ENCODE results near the gene SLC8A1.

DNA sequence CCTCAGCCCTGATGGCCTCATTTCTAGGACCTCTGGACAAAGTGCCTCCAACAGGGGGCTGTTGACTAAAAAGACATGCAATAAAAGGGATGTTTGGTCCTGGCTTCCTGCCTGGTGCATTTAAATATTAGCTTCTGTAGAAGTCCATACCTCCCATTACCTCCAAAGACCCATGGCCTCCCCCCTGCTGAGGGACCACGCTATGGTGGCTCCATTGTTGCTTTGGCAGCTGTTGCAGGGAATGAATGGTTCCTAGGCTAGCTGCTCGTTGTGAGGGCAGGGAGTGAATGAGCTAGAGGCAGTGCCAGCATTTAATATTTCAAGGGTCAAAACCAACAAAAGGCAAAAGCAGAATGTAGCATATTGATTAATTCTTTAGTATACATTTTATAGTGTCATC is 285.9 kb downstream of the SLC8A1 start:
- TF ChIP-seq EZH2 (IDR thresholded peaks at IDR 0.05; ENCODE audit: insufficient read depth, low read length), result no peak
- TF ChIP-seq, protein P1, sequence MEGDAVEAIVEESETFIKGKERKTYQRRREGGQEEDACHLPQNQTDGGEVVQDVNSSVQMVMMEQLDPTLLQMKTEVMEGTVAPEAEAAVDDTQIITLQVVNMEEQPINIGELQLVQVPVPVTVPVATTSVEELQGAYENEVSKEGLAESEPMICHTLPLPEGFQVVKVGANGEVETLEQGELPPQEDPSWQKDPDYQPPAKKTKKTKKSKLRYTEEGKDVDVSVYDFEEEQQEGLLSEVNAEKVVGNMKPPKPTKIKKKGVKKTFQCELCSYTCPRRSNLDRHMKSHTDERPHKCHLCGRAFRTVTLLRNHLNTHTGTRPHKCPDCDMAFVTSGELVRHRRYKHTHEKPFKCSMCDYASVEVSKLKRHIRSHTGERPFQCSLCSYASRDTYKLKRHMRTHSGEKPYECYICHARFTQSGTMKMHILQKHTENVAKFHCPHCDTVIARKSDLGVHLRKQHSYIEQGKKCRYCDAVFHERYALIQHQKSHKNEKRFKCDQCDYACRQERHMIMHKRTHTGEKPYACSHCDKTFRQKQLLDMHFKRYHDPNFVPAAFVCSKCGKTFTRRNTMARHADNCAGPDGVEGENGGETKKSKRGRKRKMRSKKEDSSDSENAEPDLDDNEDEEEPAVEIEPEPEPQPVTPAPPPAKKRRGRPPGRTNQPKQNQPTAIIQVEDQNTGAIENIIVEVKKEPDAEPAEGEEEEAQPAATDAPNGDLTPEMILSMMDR (IDR thresholded peaks at IDR 0.05; ENCODE audit: insufficient read depth, low read depth, low read length), result no peak

All from astrocyte (in vitro differentiated cells and primary cell).